Osteoblast (primary cell): ENCODE results near the gene RB1. TPM values are rescaled to one million over a fixed set of nuclear protein-coding genes. Genes with fewer than 3 reads are reported as not detected.

Source experiments
- DNase-seq: peaks from one replicate; pipeline ENCODE4 v3.0.0; 2011; ENCODE audit warnings: low spot score, mixed read lengths; ENCODE audit not compliant: insufficient read length; ENCODE audit errors: missing footprints
- H2AFZ ChIP-seq: 2 replicates; pipeline ENCODE4 v1.6.0; 2011; ENCODE audit warnings: mild to moderate bottlenecking, low read length
- H3K27ac ChIP-seq: 2 replicates; pipeline ENCODE4 v1.5.1; 2011; ENCODE audit warnings: mild to moderate bottlenecking, low read depth, low read length, moderate library complexity
- H3K27me3 ChIP-seq: 2 replicates; pipeline ENCODE4 v1.6.0; 2012; ENCODE audit warnings: mild to moderate bottlenecking, control low read depth, inconsistent platforms, low read length, moderate library complexity; ENCODE audit not compliant: insufficient read depth
- H3K36me3 ChIP-seq: 2 replicates; pipeline ENCODE4 v1.5.1; 2011; ENCODE audit warnings: mild to moderate bottlenecking, low read length, control low read depth, moderate library complexity; ENCODE audit not compliant: insufficient read depth
- H3K4me1 ChIP-seq: 2 replicates; pipeline ENCODE4 v1.5.1; 2011; ENCODE audit warnings: mild to moderate bottlenecking, low read length, control low read depth, moderate library complexity; ENCODE audit not compliant: insufficient read depth
- H3K4me2 ChIP-seq: 2 replicates; pipeline ENCODE4 v1.6.0; 2011; ENCODE audit warnings: mild to moderate bottlenecking, low read length; ENCODE audit not compliant: insufficient read depth
- H3K4me3 ChIP-seq: fragments of 200-600 bp; sonication (generic); 3 replicates; pipeline ENCODE4 v1.5.1; 2012; ENCODE audit warnings: mild to moderate bottlenecking, low read length, inconsistent platforms; ENCODE audit not compliant: insufficient read depth
- H3K79me2 ChIP-seq: 2 replicates; pipeline ENCODE4 v1.6.0; 2012; ENCODE audit warnings: mild to moderate bottlenecking, low read length, control low read depth, inconsistent platforms; ENCODE audit not compliant: insufficient read depth
- H3K9me3 ChIP-seq: 2 replicates; pipeline ENCODE4 v1.5.1; 2011; ENCODE audit warnings: low read depth, low read length, control low read depth
- H4K20me1 ChIP-seq: 2 replicates; pipeline ENCODE4 v1.6.0; 2012; ENCODE audit warnings: mild to moderate bottlenecking, low read length, control low read depth; ENCODE audit not compliant: insufficient read depth
- CTCF ChIP-seq: IDR thresholded peaks from 2 replicates; pipeline ENCODE4 v1.5.1; 2011; ENCODE audit warnings: mild to moderate bottlenecking, low read depth, low read length, moderate library complexity; ENCODE audit errors: extremely low read depth
- total RNA-seq: library from RNA; depleted of rRNA; stranded (reverse); fragments of >200 nt; gene quantifications from 2 replicates; pipeline ENCODE4 v1.2.3, GENCODE V29; 2012

Gene RB1
- total RNA-seq, 1 donor = 33.3 TPM

- H3K4me3 ChIP-seq = no peak overlapping the region
- H3K79me2 ChIP-seq = no peaks in the 10 kb centered on the region
- H3K4me2 ChIP-seq = no peak overlapping the region
- DNase-seq = no peak
- peaks cover 10% of the 10 kb centered on the region for H3K36me3 ChIP-seq
- no peaks in the 10 kb centered on the region for H4K20me1 ChIP-seq
- no peaks in the 10 kb centered on the region for H3K9me3 ChIP-seq
- no peaks in the 10 kb centered on the region for H3K4me1 ChIP-seq
- no peaks in the 10 kb centered on the region for H3K27me3 ChIP-seq
- no peak overlapping the region for H3K27ac ChIP-seq
- TF ChIP-seq CTCF = no peak
- no peak overlapping the region for H2AFZ ChIP-seq
Observed at GRCh38 chr13:48476686-48477085, 173.1 kb downstream of the RB1 start.

- Histone ChIP-seq H3K4me3 (no peak overlapping the region), H2AFZ (no peak overlapping the region)
- TF ChIP-seq CTCF = no peak
Observed at GRCh38 chr13:48477191-48477855, 173.8 kb downstream of the RB1 start.

GRCh38 chr13:48478391-48478790 lies 174.8 kb downstream of the RB1 start:
- Histone ChIP-seq H3K4me3 (no peak overlapping the region), H4K20me1 (no peaks in the 10 kb centered on the region), H3K9me3 (no peaks in the 10 kb centered on the region), H3K36me3 (peaks cover 10% of the 10 kb centered on the region), H2AFZ (no peak overlapping the region), H3K4me1 (no peaks in the 10 kb centered on the region), H3K79me2 (no peaks in the 10 kb centered on the region), H3K4me2 (no peak overlapping the region), H3K27me3 (no peaks in the 10 kb centered on the region), H3K27ac (peak overlapping the region; percentile 25)
- TF ChIP-seq CTCF = no peak
- DNase-seq = no peak

More at GRCh38 chr13:48477191-48477855, 173.8 kb downstream of the RB1 start:
- DNase-seq = no peak
- Histone ChIP-seq H3K36me3 (peaks cover 10% of the 10 kb centered on the region), H3K9me3 (no peaks in the 10 kb centered on the region), H3K27ac (no peak overlapping the region), H3K27me3 (no peaks in the 10 kb centered on the region), H3K4me1 (no peaks in the 10 kb centered on the region), H3K79me2 (no peaks in the 10 kb centered on the region), H3K4me2 (no peak overlapping the region), H4K20me1 (no peaks in the 10 kb centered on the region)

GRCh38 chr13:48483575-48483974 lies 180.0 kb downstream of the RB1 start:
- H3K4me3 ChIP-seq = no peak overlapping the region
- H3K4me2 ChIP-seq = no peak overlapping the region
- H3K27ac ChIP-seq = no peak overlapping the region
- no peak for TF ChIP-seq CTCF
- no peak for DNase-seq
- H3K79me2 ChIP-seq = no peaks in the 10 kb centered on the region
- no peaks in the 10 kb centered on the region for H3K27me3 ChIP-seq
- no peak overlapping the region for H2AFZ ChIP-seq
- no peaks in the 10 kb centered on the region for H3K9me3 ChIP-seq
- no peaks in the 10 kb centered on the region for H3K4me1 ChIP-seq
- H3K36me3 ChIP-seq = peaks cover 7% of the 10 kb centered on the region
- no peaks in the 10 kb centered on the region for H4K20me1 ChIP-seq
